GM21825 (cell line): ENCODE measurements around the gene EML5.

Experiments
- ATAC-seq: cut with Tn5 transposase; IDR thresholded peaks from one replicate; pipeline ENCODE4 v1.9.1; 2021; ENCODE audit warnings: mild to moderate bottlenecking, moderate library complexity; ENCODE audit not compliant: unreplicated experiment

EML5 gene

GRCh38 chr14:88563845-88564244 is 228.9 kb downstream of the EML5 start:
- ATAC-seq = no peak

- ATAC-seq = peak; percentile 95
Measured at GRCh38 chr14:88562831-88563686, 229.7 kb downstream of the EML5 start, which contains the start of gene ZC3H14. TSS of gene ZC3H14 (plus strand) at chr14:88563037. CDS start at chr14:88563134, 97 bp downstream.

- ATAC-seq = no peak
Measured at GRCh38 chr14:88562532-88562830, 230.3 kb downstream of the EML5 start.
